IMR-90 (cell line): Measurements from ENCODE around the gene WDR27. TPM values are rescaled to one million over a fixed set of nuclear protein-coding genes. Genes with fewer than 3 reads are reported as not detected.

Experiments used
- ATAC-seq: fragments of 200-7000 bp; cut with Tn5 transposase; 2 replicates; pipeline ENCODE4 v1.9.1; 2020; ENCODE audit warnings: low read depth, mild to moderate bottlenecking, moderate library complexity
- BruUV-seq: library from RNA; stranded (reverse); fragments of 400-500 nt; replicated peaks from 2 replicates; lab custom pipeline; 2021; lab: Mats Ljungman, UMichigan
- CTCF ChIA-PET: fragments of 300-600 bp; formaldehyde crosslinking; extraction: SDS; loops from one replicate; lab custom pipeline; 2021; ENCODE audit warnings: antibody characterized with exemption; lab: Yijun Ruan, JAX
- POLR2A ChIA-PET: fragments of 300-600 bp; sonication (Branson Sonifier 250); formaldehyde crosslinking; loops from one replicate; lab custom pipeline; 2022; ENCODE audit warnings: antibody characterized with exemption; ENCODE audit not compliant: unreplicated experiment; lab: Charles Lee
- DNase-seq: peaks from one replicate; pipeline ENCODE4 v3.0.0; 2013
- H2AFZ ChIP-seq: replicated peaks from 2 replicates; pipeline ENCODE3; 2013; ENCODE audit warnings: low read length, mild to moderate bottlenecking; ENCODE audit not compliant: poor library complexity
- H2AK5ac ChIP-seq: 2 replicates; pipeline ENCODE4 v1.6.1; 2013; ENCODE audit warnings: low read depth, low read length, inconsistent platforms
- H2AK9ac ChIP-seq: replicated peaks from 2 replicates; pipeline ENCODE3; 2013; ENCODE audit warnings: mild to moderate bottlenecking, low read depth, low read length, moderate library complexity; ENCODE audit not compliant: poor library complexity
- H2BK120ac ChIP-seq: 2 replicates; pipeline ENCODE4 v1.6.1; 2013; ENCODE audit warnings: low read depth, low read length, inconsistent platforms
- H2BK15ac ChIP-seq: 3 replicates; pipeline ENCODE4 v1.6.1; 2013; ENCODE audit warnings: low read depth, low read length, inconsistent platforms
- H2BK20ac ChIP-seq: 2 replicates; pipeline ENCODE4 v1.6.1; 2013; ENCODE audit warnings: low read depth, mild to moderate bottlenecking, inconsistent platforms, low read length, moderate library complexity
- H2BK5ac ChIP-seq: 2 replicates; pipeline ENCODE4 v1.6.1; 2013; ENCODE audit warnings: mild to moderate bottlenecking, low read depth, low read length, inconsistent platforms; ENCODE audit not compliant: poor library complexity, severe bottlenecking
- H3K14ac ChIP-seq: replicated peaks from 2 replicates; pipeline ENCODE4 v1.6.1; 2013; ENCODE audit warnings: low read depth, low read length, inconsistent platforms
- H3K18ac ChIP-seq: 2 replicates; pipeline ENCODE4 v1.6.1; 2013; ENCODE audit warnings: low read depth, low read length, control low read depth
- H3K23ac ChIP-seq: 2 replicates; pipeline ENCODE4 v1.6.1; 2013; ENCODE audit warnings: low read depth, low read length, inconsistent platforms
- H3K27ac ChIP-seq: 2 replicates; pipeline ENCODE4 v1.5.1; 2013; ENCODE audit warnings: mild to moderate bottlenecking, control low read depth, low read length; ENCODE audit not compliant: insufficient read depth
- H3K27me3 ChIP-seq: 2 replicates; pipeline ENCODE4 v1.6.1; 2013; ENCODE audit warnings: low read length; ENCODE audit not compliant: control insufficient read depth, insufficient read depth
- H3K36me3 ChIP-seq: 2 replicates; pipeline ENCODE4 v1.6.1; 2013; ENCODE audit warnings: low read length, mixed read lengths; ENCODE audit not compliant: control insufficient read depth, insufficient read depth
- H3K4ac ChIP-seq: 2 replicates; pipeline ENCODE4 v1.6.1; 2013; ENCODE audit warnings: low read depth, low read length, inconsistent platforms
- H3K4me1 ChIP-seq: 2 replicates; pipeline ENCODE4 v1.6.1; 2013; ENCODE audit warnings: low read length, mixed read lengths; ENCODE audit not compliant: control insufficient read depth, insufficient read depth
- H3K4me2 ChIP-seq: 2 replicates; pipeline ENCODE4 v1.6.1; 2013; ENCODE audit warnings: low read depth, mild to moderate bottlenecking, control low read depth, low read length, moderate library complexity
- H3K4me3 ChIP-seq: 2 replicates; pipeline ENCODE4 v1.5.1; 2013; ENCODE audit warnings: low read depth, mild to moderate bottlenecking, control low read depth, low read length, moderate library complexity; ENCODE audit not compliant: insufficient read depth
- H3K56ac ChIP-seq: 2 replicates; pipeline ENCODE4 v1.6.1; 2013; ENCODE audit warnings: low read length, inconsistent platforms; ENCODE audit not compliant: insufficient read depth; ENCODE audit errors: extremely low read depth
- H3K79me1 ChIP-seq, 2 experiments: 2 replicates each; pipeline ENCODE4 v1.6.1; 2013; ENCODE audit warnings: low read length in 2 of 2, inconsistent platforms in 1 of 2, low read depth in 1 of 2
- H3K9ac ChIP-seq: 2 replicates; pipeline ENCODE4 v1.6.1; 2013; ENCODE audit warnings: low read depth, low read length, control low read depth
- H3K9me1 ChIP-seq: 2 replicates; pipeline ENCODE4 v1.6.1; 2013; ENCODE audit warnings: low read length, inconsistent platforms; ENCODE audit not compliant: insufficient read depth
- H3K9me3 ChIP-seq: 2 replicates; pipeline ENCODE4 v1.6.1; 2013; ENCODE audit warnings: low read length; ENCODE audit not compliant: control insufficient read depth, insufficient read depth
- H4K20me1 ChIP-seq: 2 replicates; pipeline ENCODE4 v1.6.1; 2013; ENCODE audit warnings: low read length, inconsistent platforms; ENCODE audit not compliant: insufficient read depth
- H4K5ac ChIP-seq: 2 replicates; pipeline ENCODE4 v1.6.1; 2013; ENCODE audit warnings: mild to moderate bottlenecking, low read depth, low read length, control low read depth
- H4K8ac ChIP-seq, 2 experiments: 2 replicates each; pipeline ENCODE4 v1.6.1; 2013; ENCODE audit warnings: low read depth in 2 of 2, low read length in 2 of 2, control low read depth in 1 of 2, inconsistent platforms in 1 of 2
- H4K91ac ChIP-seq: 2 replicates; pipeline ENCODE4 v1.6.1; 2013; ENCODE audit warnings: low read depth, low read length, inconsistent platforms; ENCODE audit not compliant: insufficient read depth
- CHD1 ChIP-seq: IDR thresholded peaks from 2 replicates; pipeline ENCODE4 v1.6.1; 2012; ENCODE audit warnings: low read depth, low read length, improper control_type of control experiment
- ELK1 ChIP-seq: fragments of 150-350 bp; IDR thresholded peaks from 2 replicates; pipeline ENCODE4 v1.6.1; 2016; ENCODE audit warnings: low read depth, mild to moderate bottlenecking, low read length, moderate library complexity, borderline replicate concordance
- MXI1 ChIP-seq: IDR thresholded peaks from 2 replicates; pipeline ENCODE4 v1.6.1; 2012; ENCODE audit warnings: low read depth, mild to moderate bottlenecking, low read length, moderate library complexity, borderline replicate concordance
- SMC3 ChIP-seq: fragments of 150-350 bp; IDR thresholded peaks from 2 replicates; pipeline ENCODE4 v1.6.1; 2016; ENCODE audit warnings: low read depth, mild to moderate bottlenecking, antibody characterized with exemption, low read length, moderate library complexity
- WGBS, 2 experiments: methylation state at CpG; one replicate each; pipeline versions ENCODE4 v1.1.5 to v1.1.7; 2013; ENCODE audit warnings: missing lambda C conversion rate in 2 of 2; ENCODE audit not compliant: insufficient read length in 1 of 2; ENCODE audit errors: extremely low coverage in 2 of 2; 5-methylcytosine and 5-hydroxymethylcytosine counted together
- dilution Hi-C: fragments of 300-500 bp; cut with HindIII; formaldehyde crosslinking; loops from one replicate; pipeline ENCODE4 v1.14.3; 2018; ENCODE audit warnings: low sequenced_read_pairs; ENCODE audit not compliant: unreplicated experiment
- in situ Hi-C: fragments of 300-500 bp; cut with MboI; formaldehyde crosslinking; loops from 3 replicates; pipeline ENCODE4 v1.14.3; 2019; ENCODE audit warnings: low sequenced_read_pairs, inconsistent platforms, mixed read lengths
- intact Hi-C: fragments of 100-400 bp; cut with micrococcal nuclease; formaldehyde crosslinking; loops from 2 replicates; pipeline ENCODE4 v1.10.0; 2022
- polyA plus RNA-seq, 3 experiments: library from polyadenylated mRNA; depleted of rRNA; stranded (reverse); fragments of >200 nt; gene quantifications; 2 replicates each; pipeline ENCODE4 v1.2.3, GENCODE V29; 2012; ENCODE audit warnings: low replicate concordance in 1 of 3
- total RNA-seq: library from RNA; depleted of rRNA; stranded (reverse); fragments of >200 nt; gene quantifications from 2 replicates; pipeline ENCODE4 v1.2.3, GENCODE V29; 2012

Gene WDR27
- total and polyA plus RNA-seq, 2 of the 4 experiments (the other 2 are of a cell fraction), result 7.0 to 18.5 TPM

GRCh38 chr6:169691260-169691659 lies 10.6 kb downstream of the WDR27 start:
- ChIA-PET POLR2A (no interaction called here), CTCF (no interaction called here)
- TF ChIP-seq CHD1 (no peak), SMC3 (no peak), ELK1 (no peak), MXI1 (no peak)
- Histone ChIP-seq H3K4ac (no peak overlapping the region), H2AK9ac (no peak overlapping the region), H3K4me2 (no peak overlapping the region), H4K20me1 (peaks cover 3% of the 10 kb centered on the region; the same call in 1 of the 2 replicates), H2BK120ac (no peak overlapping the region), H2BK15ac (no peak overlapping the region), H3K9me3 (peaks cover 4% of the 10 kb centered on the region; the same call in 1 of the 2 replicates), H3K27ac (no peak overlapping the region), H4K91ac (no peak overlapping the region), H3K79me1 (peaks cover 17 to 36% of the 10 kb centered on the region in 2 experiments), H2AK5ac (no peak overlapping the region), H3K23ac (no peak overlapping the region), H2BK5ac (no peak overlapping the region), H3K27me3 (no peaks in the 10 kb centered on the region), H4K5ac (no peak overlapping the region), H3K36me3 (peaks cover 6% of the 10 kb centered on the region), H2AFZ (no peak overlapping the region), H3K4me3 (no peak overlapping the region), H3K18ac (no peak overlapping the region), H3K14ac (no peak overlapping the region), H3K9me1 (peaks cover 7% of the 10 kb centered on the region), H4K8ac (no peak overlapping the region), H3K4me1 (peaks cover 4% of the 10 kb centered on the region), H3K56ac (no peak overlapping the region), H3K9ac (no peak overlapping the region), H2BK20ac (no peak overlapping the region)
- WGBS, 2 experiments, result no CpG with 5 or more reads among the region's 2 CpGs
- in situ Hi-C loops, result no loop called here
- dilution Hi-C loops, result no loop called here
- DNase-seq (no peak), ATAC-seq (no peak)
- intact Hi-C loops, result no loop called here
- BruUV-seq, result no TSS peak
